GM12878 (cell line): ENCODE results near the gene ADAMTS14. TPM values are rescaled to one million over a fixed set of nuclear protein-coding genes. Genes with fewer than 3 reads are reported as not detected.
"Not testable (repeated sequence)": the region's sequence is repeated elsewhere in the genome, so short reads cannot be mapped to it uniquely, and the experiment has no call there.

Source experiments
- ATAC-seq: fragments of 200-7000 bp; cut with Tn5 transposase; 3 replicates; pipeline ENCODE4 v1.9.1; 2020; ENCODE audit warnings: mild to moderate bottlenecking, moderate library complexity
- BruUV-seq: library from RNA; stranded (reverse); fragments of 400-500 nt; replicated peaks from 2 replicates; lab custom pipeline; 2021; lab: Mats Ljungman, UMichigan
- CTCF ChIA-PET: fragments of 300-600 bp; sonication (Branson Sonifier 250); formaldehyde crosslinking; extraction: SDS; loops from one replicate; lab custom pipeline; 2021; ENCODE audit warnings: inconsistent platforms; lab: Yijun Ruan, JAX
- POLR2A ChIA-PET: fragments of 350-600 bp; formaldehyde crosslinking; extraction: SDS; loops from one replicate; lab custom pipeline; 2021; ENCODE audit warnings: inconsistent platforms; lab: Charles Lee
- RAD21 ChIA-PET: fragments of 300-600 bp; sonication (Branson Sonifier 250); formaldehyde crosslinking; loops from one replicate; lab custom pipeline; 2023; ENCODE audit warnings: antibody characterized with exemption; ENCODE audit not compliant: unreplicated experiment; lab: Charles Lee
- SMC1A ChIA-PET: fragments of 300-600 bp; sonication (Branson Sonifier 250); formaldehyde crosslinking; loops from one replicate; lab custom pipeline; 2023; ENCODE audit not compliant: unreplicated experiment, uncharacterized antibody; lab: Charles Lee
- DNase-seq: peaks from one replicate; pipeline ENCODE4 v3.0.0-alpha.2; 2011; ENCODE audit warnings: low read depth, low spot score
- FAIRE-seq: peaks from 3 replicates; lab custom pipeline; 2011; peaks lifted over from hg19 to GRCh38; lab: Jason Lieb, UNC
- H2AFZ ChIP-seq: 2 replicates; pipeline ENCODE4 v1.6.0; 2011; ENCODE audit warnings: low read depth, low read length, control low read depth; ENCODE audit not compliant: control insufficient read depth
- H3K27ac ChIP-seq: 2 replicates; pipeline ENCODE4 v1.5.1; 2011; ENCODE audit warnings: control low read depth; ENCODE audit not compliant: control insufficient read depth, insufficient read depth
- H3K27me3 ChIP-seq, 2 experiments: replicated peaks in 1 of 2; 2 replicates each; pipeline versions ENCODE4 v1.6.0 to v1.6.1; 2011; ENCODE audit warnings: low read length in 1 of 2; ENCODE audit not compliant: control insufficient read depth in 2 of 2, insufficient read depth in 2 of 2
- H3K36me3 ChIP-seq, 2 experiments: 2 replicates each; pipeline ENCODE4 v1.5.1; 2011; ENCODE audit warnings: low read length in 1 of 2; ENCODE audit not compliant: control insufficient read depth in 2 of 2, insufficient read depth in 2 of 2
- H3K4me1 ChIP-seq: 2 replicates; pipeline ENCODE4 v1.6.1; 2011; ENCODE audit warnings: mild to moderate bottlenecking, low read length, moderate library complexity, mixed read lengths; ENCODE audit not compliant: control insufficient read depth, insufficient read depth
- H3K4me2 ChIP-seq: 2 replicates; pipeline ENCODE4 v1.6.0; 2011; ENCODE audit warnings: control low read depth; ENCODE audit not compliant: control insufficient read depth, insufficient read depth
- H3K4me3 ChIP-seq: fragments of 200-600 bp; sonication (generic); 2 replicates; pipeline ENCODE4 v1.5.1; 2016
- H3K79me2 ChIP-seq: 2 replicates; pipeline ENCODE4 v1.6.0; 2011; ENCODE audit warnings: low read length; ENCODE audit not compliant: control insufficient read depth, insufficient read depth
- H3K9ac ChIP-seq: 2 replicates; pipeline ENCODE4 v1.8.0; 2011; ENCODE audit warnings: low read length, control low read depth, mixed read lengths; ENCODE audit not compliant: control insufficient read depth, insufficient read depth
- H3K9me3 ChIP-seq: replicated peaks from 3 replicates; pipeline ENCODE4 v1.5.1; 2011; ENCODE audit warnings: mild to moderate bottlenecking, low read length; ENCODE audit not compliant: control insufficient read depth, insufficient read depth
- H4K20me1 ChIP-seq: 2 replicates; pipeline ENCODE4 v1.6.0; 2011; ENCODE audit not compliant: control insufficient read depth, insufficient read depth
- ATF3 ChIP-seq: IDR thresholded peaks from 2 replicates; pipeline ENCODE4 v1.6.1; 2011; ENCODE audit warnings: low read depth, mild to moderate bottlenecking, low read length, moderate library complexity, borderline replicate concordance; ENCODE audit errors: extremely low read depth
- JUND ChIP-seq: IDR thresholded peaks from 2 replicates; pipeline ENCODE4 v1.6.1; 2012; ENCODE audit warnings: low read depth, mild to moderate bottlenecking, low read length, improper control_type of control experiment, moderate library complexity
- MAX ChIP-seq: IDR thresholded peaks from 2 replicates; pipeline ENCODE4 v1.6.1; 2012; ENCODE audit warnings: low read depth, low read length, improper control_type of control experiment
- MTA2 ChIP-seq: fragments of 450-650 bp; IDR thresholded peaks from 2 replicates; pipeline ENCODE4 v1.6.1; 2016; ENCODE audit warnings: low read depth, mild to moderate bottlenecking, moderate library complexity
- PAX8 ChIP-seq: fragments of 450-650 bp; IDR thresholded peaks from 2 replicates; pipeline ENCODE4 v1.6.1; 2017; ENCODE audit warnings: mild to moderate bottlenecking, moderate library complexity
- SIN3A ChIP-seq: IDR thresholded peaks from 2 replicates; pipeline ENCODE4 v1.6.1; 2012; ENCODE audit warnings: low read depth, low read length, improper control_type of control experiment
- STAT1 ChIP-seq: fragments of 450-650 bp; conservative IDR thresholded peaks from 2 replicates; pipeline ENCODE4 v1.6.1; 2014; ENCODE audit warnings: antibody characterized with exemption, mild to moderate bottlenecking
- ZNF384 ChIP-seq: IDR thresholded peaks from 2 replicates; pipeline ENCODE4 v1.6.1; 2012; ENCODE audit warnings: low read depth, mild to moderate bottlenecking, low read length, improper control_type of control experiment, borderline replicate concordance
- WGBS: methylation state at CpG from one replicate; pipeline ENCODE4 v1.1.6; 2016; ENCODE audit warnings: low lambda C conversion rate; ENCODE audit not compliant: insufficient replicate concordance, insufficient coverage; ENCODE audit errors: missing lambda C conversion rate; 5-methylcytosine and 5-hydroxymethylcytosine counted together
- in situ Hi-C: fragments of 300-500 bp; cut with MboI; formaldehyde crosslinking; loops from 9 replicates; pipeline ENCODE4 v1.14.3; 2018; ENCODE audit warnings: mixed read lengths
- intact Hi-C: fragments of 100-400 bp; cut with micrococcal nuclease; formaldehyde crosslinking; loops from one replicate; pipeline ENCODE4 v1.14.2; 2022; ENCODE audit not compliant: unreplicated experiment
- polyA plus RNA-seq, 11 experiments: library from polyadenylated mRNA; depleted of rRNA in 4 of 11; unstranded in 6 of 11; stranded (reverse) in 5 of 11; fragments of >200 nt; fragmentation: Nextera tagmentation in 4 of 11; fragmentation: Illumina TruSeq in 1 of 11; extraction: Ambion mirVana in 4 of 11; extraction: Trizol in 1 of 11; gene quantifications; 1 replicate in 1 of 11; 2 replicates in 10 of 11; pipeline versions ENCODE4 v1.2.1 to v1.2.3, GENCODE V29; 2011 to 2016; ENCODE audit warnings: inconsistent platforms in 2 of 11, missing spikeins in 2 of 11, low read depth in 1 of 11
- total RNA-seq, 4 experiments: library from RNA; depleted of rRNA in 3 of 4; stranded (reverse); fragments of >200 nt in 3 of 4; fragmentation: Illumina TruSeq in 1 of 4; extraction: Trizol in 1 of 4; gene quantifications; 2 replicates each; pipeline versions ENCODE4 v1.2.1 to v1.2.3, GENCODE V29; 2013 to 2021

The ADAMTS14 gene
- total and polyA plus RNA-seq, 10 of the 15 experiments (the other 5 are each of a cell fraction or from before 2014, with no cell fraction given), result 0.03 to 0.05 TPM; not detected in 8

- ChIA-PET RAD21 (no interaction called here), CTCF (no interaction called here)
Measured at GRCh38 chr10:70662362-70663220, 9.7 kb upstream of the ADAMTS14 start.

GRCh38 chr10:70663458-70664409, 8.6 kb upstream of the ADAMTS14 start:
- H3K4me3 ChIP-seq, H3K79me2 ChIP-seq, H3K27ac ChIP-seq, RAD21 ChIA-PET, H3K36me3 ChIP-seq, H3K4me2 ChIP-seq, H3K4me1 ChIP-seq, H3K27me3 ChIP-seq, BruUV-seq, FAIRE-seq, H2AFZ ChIP-seq, H3K9me3 ChIP-seq, in situ Hi-C loops, ATAC-seq, SMC1A ChIA-PET, DNase-seq, intact Hi-C loops, H3K9ac ChIP-seq, H4K20me1 ChIP-seq: not testable (repeated sequence)
- POLR2A ChIA-PET, result interaction anchor here (0.6 kb wide), 2 partner anchors 115 to 221 kb away, joined by 3 to 8 read pairs; no protein-coding TSS in a partner anchor
- WGBS, result 50% methylated on average over 8 of the region's 10 CpGs
- CTCF ChIA-PET, result interaction anchor here (0.9 kb wide), 1 partner anchor 276 kb away, joined by 4 read pairs; no protein-coding TSS in a partner anchor

More at GRCh38 chr10:70662362-70663220, 9.7 kb upstream of the ADAMTS14 start:
- Histone ChIP-seq H3K27ac (no peak overlapping the region), H2AFZ (no peak overlapping the region), H3K9ac (no peak overlapping the region), H3K79me2 (no peaks in the 10 kb centered on the region), H3K36me3 (no peaks in the 10 kb centered on the region), H3K4me2 (no peak overlapping the region), H3K4me1 (peaks cover 6% of the 10 kb centered on the region), H3K27me3 (no peaks in the 10 kb centered on the region), H3K9me3 (peaks cover 4% of the 10 kb centered on the region; the same call in 2 of the 3 replicates), H3K4me3 (no peak overlapping the region), H4K20me1 (no peaks in the 10 kb centered on the region)
- TF ChIP-seq ATF3, result no peak
- TF ChIP-seq PAX8, result no peak
- no peak for TF ChIP-seq SIN3A
- TF ChIP-seq MAX, result no peak
- TF ChIP-seq MTA2, result no peak
- TF ChIP-seq JUND, result no peak
- TF ChIP-seq STAT1, result no peak
- TF ChIP-seq ZNF384, result no peak
- in situ Hi-C loops (no loop called here), intact Hi-C loops (no loop called here)
- ATAC-seq (no peak), FAIRE-seq (no peak), DNase-seq (no peak)
- ChIA-PET SMC1A (no interaction called here), POLR2A (no interaction called here)
- no TSS peak for BruUV-seq
- 75% methylated on average over 12 of the region's 12 CpGs for WGBS
